ENCODE data around the gene TRIM75.
"Not testable (repeated sequence)": the region's sequence is repeated elsewhere in the genome, so short reads cannot be mapped to it uniquely, and the experiment has no call there.

TRIM75 gene

GRCh38 chr4:165053645-165054044 is at the start of gene TRIM75:
Gene TRIM75 (plus strand): TSS chr4:165053866. CDS start chr4:165059148, 5,282 bp downstream.
- DNase-seq (ENCODE audit: low read depth in 3 of 3) = no peak

GRCh38 chr4:165005352-165005925 is 48.2 kb upstream of the TRIM75 start:
- no peak for DNase-seq (ENCODE audit: low read depth in 3 of 3)

DNA sequence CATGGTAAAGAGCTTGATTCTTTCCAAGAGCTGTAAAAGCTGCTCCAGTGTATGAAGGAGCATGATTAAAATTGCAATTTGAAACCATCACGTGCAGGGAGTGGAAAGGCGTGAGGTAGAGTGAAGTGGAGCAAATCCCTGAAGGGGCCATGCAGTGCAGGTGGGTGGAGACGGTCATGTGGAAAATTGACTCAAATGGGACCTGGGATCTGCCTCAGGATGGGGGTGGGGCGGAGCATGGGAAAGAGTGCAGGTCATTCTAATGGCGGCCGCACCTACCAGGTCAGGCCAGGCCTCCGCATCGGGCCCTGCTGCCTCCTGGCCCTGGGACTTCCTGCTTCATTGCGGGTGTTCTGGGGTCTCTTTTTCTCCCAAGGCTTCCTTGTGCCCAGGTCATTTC is 47.2 kb upstream of the TRIM75 start:
- DNase-seq (ENCODE audit: low read depth in 3 of 3) = no peak

- no peak for DNase-seq (ENCODE audit: low read depth in 3 of 3)
Observed at GRCh38 chr4:165006886-165007285, 46.8 kb upstream of the TRIM75 start.

DNA sequence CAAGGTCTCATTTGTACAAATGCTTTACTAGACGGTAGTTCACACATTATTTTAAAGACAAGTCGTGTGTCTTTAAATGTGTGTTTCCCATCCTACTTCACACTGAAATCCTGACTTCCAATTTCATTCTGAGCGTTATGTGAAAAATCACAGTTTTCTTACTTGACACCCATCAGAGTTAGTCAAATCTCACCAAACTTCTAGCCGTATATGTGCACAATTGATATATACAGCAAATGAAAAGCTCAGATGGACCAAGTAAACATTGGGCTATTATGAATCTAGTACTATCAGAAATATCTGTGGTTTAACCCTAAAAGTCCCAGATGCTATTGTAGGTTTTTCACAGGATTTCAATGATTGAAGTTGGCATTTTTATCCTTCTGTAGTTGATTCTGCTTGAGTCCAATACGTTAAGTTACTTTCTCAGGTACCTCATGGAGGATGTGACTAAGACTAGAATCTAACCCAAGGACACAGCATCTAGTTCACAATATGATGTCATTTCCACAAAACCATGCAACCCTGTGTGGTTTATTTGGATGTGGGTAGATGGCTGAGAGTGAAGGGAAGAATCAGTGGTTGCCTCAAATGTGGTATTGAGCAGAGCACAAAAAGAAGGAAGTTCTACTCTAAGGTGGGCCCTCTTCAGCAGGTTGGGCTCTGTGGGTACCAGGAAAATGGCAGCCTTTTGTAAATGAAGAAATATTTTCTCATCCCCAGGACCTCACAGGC is 44.0 kb upstream of the TRIM75 start:
- DNase-seq (ENCODE audit: low read depth in 3 of 3) = no peak

- no peak for DNase-seq (ENCODE audit: low read depth in 3 of 3)
Observed at GRCh38 chr4:165010487-165010886, 43.2 kb upstream of the TRIM75 start.

- DNase-seq (ENCODE audit: low read depth in 3 of 3) = no peak
Observed at GRCh38 chr4:165010991-165011390, 42.7 kb upstream of the TRIM75 start.

DNA sequence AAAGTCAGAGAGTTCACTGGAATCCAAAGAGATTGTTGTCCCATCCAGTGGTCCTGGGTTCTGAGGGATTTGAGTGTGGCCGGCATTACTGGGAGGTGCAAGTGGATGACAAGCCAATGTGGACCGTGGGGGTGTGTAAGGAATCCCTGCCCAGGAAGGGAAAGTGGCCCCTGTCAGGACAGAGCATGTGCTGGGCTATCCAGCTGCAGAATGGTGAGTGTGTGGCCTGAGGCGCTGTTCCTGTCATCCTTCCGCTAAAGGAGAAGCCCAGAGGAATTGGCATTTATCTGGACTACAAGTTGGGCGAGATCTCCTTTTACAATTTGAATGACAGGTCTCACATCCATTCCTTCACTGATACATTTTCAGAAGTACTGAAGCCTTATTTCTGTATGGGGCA is 42.3 kb upstream of the TRIM75 start:
- DNase-seq (ENCODE audit: low read depth in 3 of 3) = no peak

GRCh38 chr4:165013691-165014090 is 40.0 kb upstream of the TRIM75 start:
- DNase-seq (ENCODE audit: low read depth in 3 of 3) = no peak

DNA sequence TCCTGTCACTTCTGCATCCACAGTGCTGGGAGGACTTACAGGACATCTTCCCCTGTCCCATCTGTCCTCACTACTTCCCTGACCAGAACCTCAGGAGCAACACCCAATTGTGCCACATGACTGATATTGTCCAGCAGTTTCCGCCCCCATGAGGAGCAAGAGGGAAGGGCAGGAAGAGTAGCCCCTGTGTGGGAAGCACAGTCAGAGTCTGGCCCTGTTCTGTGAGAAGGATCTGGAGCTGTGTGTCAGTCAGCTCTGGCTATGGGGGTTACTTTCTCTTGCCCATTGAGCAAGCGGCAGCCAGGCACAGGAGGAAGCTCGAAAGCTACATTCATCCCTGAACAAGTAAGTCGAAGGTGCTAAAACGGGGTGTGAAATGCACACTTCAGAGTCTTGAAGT is 36.7 kb upstream of the TRIM75 start:
- DNase-seq (ENCODE audit: low read depth in 3 of 3) = no peak

DNA sequence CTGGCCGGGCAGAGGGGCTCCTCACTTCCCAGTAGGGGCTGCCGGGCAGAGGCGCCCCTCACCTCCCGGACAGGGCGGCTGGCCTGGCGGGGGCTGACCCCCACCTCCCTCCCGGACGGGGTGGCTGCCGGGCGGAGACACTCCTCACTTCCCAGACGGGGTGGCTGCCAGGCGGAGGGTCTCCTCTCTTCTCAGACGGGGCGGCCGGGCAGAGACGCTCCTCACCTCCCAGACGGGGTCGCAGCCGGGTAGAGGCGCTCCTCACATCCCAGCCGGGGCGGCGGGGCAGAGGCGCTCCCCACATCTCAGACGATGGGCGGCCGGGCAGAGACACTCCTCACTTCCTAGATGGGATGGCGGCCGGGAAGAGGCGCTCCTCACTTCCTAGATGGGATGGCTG is 33.7 kb upstream of the TRIM75 start:
- not testable (repeated sequence) for DNase-seq (ENCODE audit: low read depth in 3 of 3)

DNA sequence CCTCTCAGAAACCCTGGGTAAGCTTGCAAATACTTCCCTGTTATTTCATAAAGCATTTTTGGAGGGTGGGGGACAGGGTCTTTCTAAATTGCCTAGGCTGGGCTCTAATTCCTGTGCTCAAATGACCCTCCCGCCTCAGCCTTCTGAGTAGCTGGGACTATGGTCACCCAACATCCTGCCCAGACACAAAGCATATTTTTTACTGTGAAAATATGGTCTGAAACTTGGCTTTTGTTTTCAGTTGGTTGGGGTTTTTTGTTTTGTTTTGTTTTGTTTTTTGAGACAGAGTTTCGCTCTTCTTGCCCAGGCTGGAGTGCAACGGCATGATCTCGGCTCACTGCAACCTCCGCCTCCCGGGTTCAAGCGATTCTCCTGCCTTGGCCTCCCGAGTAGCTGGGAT is 27.9 kb upstream of the TRIM75 start:
- not testable (repeated sequence) for DNase-seq (ENCODE audit: low read depth in 3 of 3)

DNA sequence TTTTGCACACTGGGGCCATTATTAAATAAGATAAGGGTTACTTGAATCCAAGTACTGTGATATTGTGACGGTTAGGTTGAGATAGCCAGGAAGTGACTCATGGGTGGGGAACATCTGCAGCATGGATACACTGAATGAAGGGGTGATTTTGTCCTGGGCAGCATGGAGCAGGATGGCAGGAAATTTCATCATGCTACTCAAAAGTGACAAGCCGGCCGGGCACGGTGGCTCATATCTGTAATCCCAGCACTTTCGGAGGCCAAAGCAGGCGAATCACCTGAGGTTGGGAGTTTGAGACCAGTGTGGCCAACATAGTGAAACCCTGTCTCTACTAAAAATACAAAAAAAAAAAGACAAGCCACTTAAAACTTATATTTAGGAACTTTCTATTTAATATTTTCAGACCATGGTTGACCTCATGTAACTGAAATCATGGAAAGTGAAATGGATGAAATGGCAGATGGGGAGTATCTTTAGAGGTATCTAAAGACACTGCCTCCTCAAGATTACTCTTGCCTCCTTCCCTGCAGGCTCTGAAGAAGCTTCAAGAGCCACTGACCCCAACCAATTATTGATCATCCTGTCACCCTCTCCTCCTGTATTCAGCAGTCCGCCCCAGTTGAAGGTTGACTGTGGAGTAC is 25.8 kb upstream of the TRIM75 start:
- DNase-seq (ENCODE audit: low read depth in 3 of 3) = no peak

DNA sequence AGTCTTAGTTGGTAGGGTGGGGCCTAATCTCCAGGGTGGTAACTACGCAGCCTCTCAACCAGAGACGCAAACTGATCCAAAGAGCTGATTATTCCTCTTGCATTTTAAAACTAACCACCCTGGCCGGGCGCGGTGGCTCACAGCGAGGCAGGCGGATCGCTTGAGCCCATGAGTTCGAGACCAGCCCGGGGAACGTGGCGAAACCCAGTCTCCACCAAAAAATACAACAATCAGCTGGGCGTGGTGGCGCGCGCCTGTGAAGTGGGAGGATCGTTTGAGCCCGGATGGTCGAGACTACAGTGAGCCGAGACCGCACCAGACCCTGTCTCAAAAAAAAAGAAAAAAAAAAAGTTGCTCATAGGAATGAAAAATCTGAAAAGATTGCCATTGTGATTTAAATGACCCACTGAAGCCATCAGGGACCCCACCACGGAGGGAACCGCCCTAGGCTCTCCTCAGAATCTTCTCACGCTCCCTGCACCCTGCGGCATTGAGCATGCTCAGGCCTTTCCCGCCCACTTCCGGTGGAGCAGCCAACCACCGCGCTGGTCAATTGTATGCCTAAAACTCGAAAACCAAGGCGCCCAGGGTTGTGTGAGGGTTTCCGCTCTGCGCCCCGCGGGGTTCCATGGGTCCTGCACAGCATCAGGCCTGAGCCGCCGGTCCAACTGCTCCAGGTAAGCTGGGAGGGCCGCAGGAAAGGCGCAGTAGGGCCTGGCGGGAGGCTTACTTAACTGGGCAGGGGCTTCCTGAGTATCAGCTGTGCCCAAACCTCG is 22.0 kb upstream of the TRIM75 start, which contains the start of gene TRIM60:
Gene TRIM60 (plus strand): TSS at position 564 of the 776 bp plus-strand sequence. CDS start 8,074 bp downstream, outside the sequence.
- no peak for DNase-seq (ENCODE audit: low read depth in 3 of 3)

DNA sequence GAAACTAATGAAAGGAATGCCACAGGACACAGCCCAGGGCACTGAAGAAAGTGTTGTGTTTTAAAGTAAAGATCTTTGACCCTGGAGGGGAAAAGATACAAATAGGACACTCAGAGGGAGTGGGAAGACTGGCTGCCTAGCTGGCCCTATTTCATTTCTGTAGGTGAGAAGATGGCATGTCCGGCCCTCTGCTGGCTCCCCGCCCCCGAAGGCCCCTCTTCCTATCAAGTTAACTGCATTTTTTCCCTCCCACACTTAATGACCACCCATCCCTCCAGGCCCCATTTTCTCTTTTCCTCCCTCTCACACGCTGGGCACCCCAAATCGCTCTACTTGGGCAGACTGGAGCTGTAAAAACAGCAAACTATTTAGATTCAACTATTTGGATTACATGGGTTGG is 5.5 kb upstream of the TRIM75 start:
- DNase-seq (ENCODE audit: low read depth in 3 of 3) = no peak

DNA sequence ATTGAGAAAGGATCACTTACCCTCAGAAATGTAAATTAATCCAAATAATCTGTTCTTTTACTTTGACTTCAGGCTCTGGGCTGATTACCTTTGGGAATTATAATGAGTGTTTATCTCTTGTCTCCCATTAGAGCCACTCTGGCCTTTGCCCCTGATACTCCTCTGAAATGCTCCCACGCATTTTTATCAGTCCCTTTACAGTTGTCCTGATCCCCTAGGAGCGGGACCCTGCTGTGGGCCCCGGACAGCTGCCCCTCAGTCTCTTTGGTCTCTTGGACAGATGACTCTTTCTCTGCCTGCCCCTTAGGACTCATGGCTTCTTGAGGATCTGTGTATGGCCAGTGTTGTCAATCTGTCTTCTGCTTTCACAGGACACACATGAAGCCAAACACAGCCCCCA is 1.0 kb upstream of the TRIM75 start:
- DNase-seq (ENCODE audit: low read depth in 3 of 3) = no peak

DNA sequence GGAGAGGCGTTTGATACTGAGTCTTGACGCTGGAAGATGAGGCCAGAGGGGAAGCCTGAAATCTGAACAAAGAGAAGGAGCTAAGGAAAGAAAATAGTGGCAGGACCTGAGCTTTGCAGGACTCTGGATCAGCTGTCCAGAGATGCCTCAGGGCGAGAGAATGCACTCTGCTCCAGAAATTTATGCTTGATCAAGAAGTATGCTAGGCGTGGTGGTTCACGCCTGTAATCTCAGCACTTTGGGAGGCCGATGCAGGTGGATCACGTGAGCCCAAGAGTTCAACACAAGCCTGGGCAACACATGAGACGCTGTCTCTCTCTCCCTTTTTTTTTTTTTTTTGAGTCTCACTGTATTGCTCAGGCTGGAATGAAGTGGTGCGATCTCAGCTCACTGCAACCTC is 1.9 kb downstream of the TRIM75 start:
- no peak for DNase-seq (ENCODE audit: low read depth in 3 of 3)

GRCh38 chr4:165058666-165059065 is 5.0 kb downstream of the TRIM75 start:
- DNase-seq (ENCODE audit: low read depth in 3 of 3) = no peak

DNA sequence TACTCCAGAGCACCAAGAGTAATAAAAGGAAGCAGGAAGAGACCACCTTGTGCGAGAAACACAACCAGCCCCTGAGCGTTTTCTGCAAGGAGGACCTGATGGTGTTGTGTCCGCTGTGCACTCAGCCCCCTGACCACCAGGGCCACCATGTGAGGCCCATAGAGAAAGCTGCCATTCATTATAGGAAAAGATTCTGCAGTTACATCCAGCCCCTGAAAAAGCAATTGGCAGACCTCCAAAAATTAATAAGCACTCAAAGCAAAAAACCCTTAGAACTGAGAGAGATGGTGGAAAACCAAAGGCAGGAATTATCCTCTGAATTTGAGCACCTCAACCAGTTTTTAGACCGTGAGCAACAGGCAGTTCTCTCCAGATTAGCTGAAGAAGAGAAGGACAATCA is 5.7 kb downstream of the TRIM75 start:
- DNase-seq (ENCODE audit: low read depth in 3 of 3) = no peak

DNA sequence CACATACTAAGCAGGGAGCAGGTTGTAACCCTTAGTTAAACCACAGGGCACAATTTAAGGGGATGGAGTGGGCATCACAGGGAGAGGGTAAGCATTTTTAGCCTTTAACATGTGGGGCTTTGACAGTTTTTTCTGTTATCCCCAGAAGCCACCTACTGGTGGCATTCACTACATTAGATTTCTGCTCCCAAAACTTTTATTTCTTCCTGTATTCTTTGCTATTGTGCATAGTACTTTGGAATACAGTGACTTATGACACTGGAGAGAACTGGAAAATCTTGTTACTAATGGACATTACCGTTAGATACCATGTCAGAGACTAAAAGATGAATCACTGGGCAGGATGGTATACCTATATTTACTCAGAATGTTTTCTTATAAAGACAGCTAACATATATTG is 7.3 kb downstream of the TRIM75 start:
- no peak for DNase-seq (ENCODE audit: low read depth in 3 of 3)

GRCh38 chr4:165070560-165070959 is 16.9 kb downstream of the TRIM75 start:
- DNase-seq (ENCODE audit: low read depth in 3 of 3) = no peak

DNA sequence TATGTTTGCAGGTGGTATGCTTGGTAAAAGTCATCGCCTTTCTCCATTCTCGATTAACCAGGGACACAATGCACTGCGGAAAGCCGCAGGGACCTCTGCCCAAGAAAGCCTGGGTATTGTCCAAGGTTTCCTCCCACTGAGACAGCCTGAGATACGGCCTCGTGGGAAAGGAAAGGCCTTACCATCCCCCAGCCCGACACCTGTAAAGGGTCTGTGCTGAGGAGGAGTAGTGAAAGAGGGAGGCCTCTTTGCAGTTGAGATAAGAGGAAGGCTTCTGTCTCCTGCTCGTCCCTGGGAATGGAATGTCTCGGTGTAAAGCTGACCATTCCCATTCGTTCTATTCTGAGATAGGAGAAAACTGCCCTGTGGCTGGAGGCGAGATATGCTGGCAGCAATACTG is 19.7 kb downstream of the TRIM75 start:
- not testable (repeated sequence) for DNase-seq (ENCODE audit: low read depth in 3 of 3)
